ENCODE results near the gene SNCA.

GRCh38 chr4:89685690-89686089 is 151.3 kb downstream of the SNCA start:
- TF ChIP-seq ZNF274 (IDR thresholded peaks at IDR 0.05; ENCODE audit: low read depth, low read length) (no peak), SUZ12 (IDR thresholded peaks at IDR 0.05; ENCODE audit: extremely low read depth, insufficient read depth, insufficient read length) (no peak)

Data from NT2/D1 (cell line).